ENCODE results near the gene FXYD1.

- TF ChIP-seq POLR2AphosphoS5 (IDR thresholded peaks at IDR 0.05; ENCODE audit: low read depth, low read length), result no peak
- TF ChIP-seq POLR2A (IDR thresholded peaks at IDR 0.05; ENCODE audit: low read depth, low read length), result no peak
- TF ChIP-seq TAF1 (IDR thresholded peaks at IDR 0.05; ENCODE audit: borderline replicate concordance, low read depth, low read length), result no peak
Measured at GRCh38 chr19:35095667-35096368, 42.8 kb upstream of the FXYD1 start.

Measured in GM12892 (cell line).